Small intestine (tissue), 7 donors: ENCODE data around the gene CTDSPL2. TPM values are rescaled to one million over a fixed set of nuclear protein-coding genes. Genes with fewer than 3 reads are reported as not detected.
"Not testable (repeated sequence)": the region's sequence is repeated elsewhere in the genome, so short reads cannot be mapped to it uniquely, and the experiment has no call there.

Source experiments
- DNase-seq, 2 donors: peaks; one replicate each; pipeline versions ENCODE4 v3.0.0 to v3.0.0-alpha.2; 2013
- FAIRE-seq: peaks from 2 replicates; lab custom pipeline; 2012; peaks lifted over from hg19 to GRCh38; lab: Jason Lieb, UNC
- H3K27ac ChIP-seq, 3 donors: one replicate each; pipeline ENCODE4 v1.5.1; 2013; ENCODE audit warnings: low read length in 2 of 3, mild to moderate bottlenecking in 2 of 3, control low read depth in 1 of 3, inconsistent platforms in 1 of 3, low read depth in 1 of 3, moderate library complexity in 1 of 3
- H3K27me3 ChIP-seq, 3 donors: one replicate each; pipeline ENCODE4 v1.6.1; 2013; ENCODE audit warnings: low read length in 3 of 3, inconsistent platforms in 1 of 3; ENCODE audit not compliant: control insufficient read depth in 3 of 3, insufficient read depth in 3 of 3
- H3K36me3 ChIP-seq, 3 donors: one replicate each; pipeline ENCODE4 v1.6.1; 2013; ENCODE audit warnings: low read length in 3 of 3, inconsistent platforms in 1 of 3, low read depth in 1 of 3, mild to moderate bottlenecking in 1 of 3, moderate library complexity in 1 of 3; ENCODE audit not compliant: control insufficient read depth in 3 of 3, insufficient read depth in 2 of 3
- H3K4me1 ChIP-seq, 3 donors: one replicate each; pipeline ENCODE4 v1.6.1; 2013; ENCODE audit warnings: low read length in 2 of 3, inconsistent platforms in 1 of 3, low read depth in 1 of 3, mild to moderate bottlenecking in 1 of 3, moderate library complexity in 1 of 3; ENCODE audit not compliant: control insufficient read depth in 3 of 3, insufficient read depth in 2 of 3
- H3K4me3 ChIP-seq, 3 donors: one replicate each; pipeline ENCODE4 v1.5.1; 2013; ENCODE audit warnings: low read length in 3 of 3, control low read depth in 1 of 3, inconsistent platforms in 1 of 3, low read depth in 1 of 3, mild to moderate bottlenecking in 1 of 3, moderate library complexity in 1 of 3
- H3K9me3 ChIP-seq, 2 donors: one replicate each; pipeline ENCODE4 v1.6.1; 2013; ENCODE audit warnings: low read depth in 1 of 2, low read length in 1 of 2; ENCODE audit not compliant: control insufficient read depth in 2 of 2, insufficient read depth in 1 of 2
- WGBS, 3 donors: extraction: QIAGEN DNeasy Blood & Tissue Kit; methylation state at CpG; one replicate each; pipeline ENCODE4 v1.1.7; 2013; 5-methylcytosine and 5-hydroxymethylcytosine counted together
- polyA plus RNA-seq, 4 donors: library from polyadenylated mRNA; stranded (reverse) in 3 of 4; unstranded in 1 of 4; fragments of 200-250 nt in 3 of 4; fragments of 120-200 nt in 1 of 4; gene quantifications; one replicate each; pipeline versions ENCODE4 v1.2.1 to v1.2.3, GENCODE V29; 2013
- donor health status: healthy with polysubstance abuse.
- donor health status: control.
- donor health status: control.
- donor health status: Bipolar disorder and iron deficiency.
- donor health status: healthy.

The CTDSPL2 gene
- polyA plus RNA-seq, 4 donors = 4.5 to 36.1 (median 6.4) TPM

- WGBS, 3 donors = 34 to 35% (median 35%) methylated on average over 3 of the region's 3 CpGs
- H3K9me3 ChIP-seq = no peaks in the 10 kb centered on the region
- no peak overlapping the region for H3K4me3 ChIP-seq
- H3K27me3 ChIP-seq = no peaks in the 10 kb centered on the region
- FAIRE-seq = no peak
- H3K36me3 ChIP-seq = peaks cover 2 to 22% (median 8%) of the 10 kb centered on the region in 3 donors
- H3K27ac ChIP-seq = no peak overlapping the region
- DNase-seq = no peak
- H3K4me1 ChIP-seq = no peaks in the 10 kb centered on the region
Observed at GRCh38 chr15:44550256-44550655, 122.8 kb downstream of the CTDSPL2 start.

GRCh38 chr15:44550734-44551133 lies 123.3 kb downstream of the CTDSPL2 start:
- peaks cover 2 to 23% (median 8%) of the 10 kb centered on the region in 3 donors for H3K36me3 ChIP-seq
- FAIRE-seq = no peak

GRCh38 chr15:44554934-44555723 lies 127.7 kb downstream of the CTDSPL2 start:
- FAIRE-seq (no peak), DNase-seq (no peak)
- Histone ChIP-seq H3K4me3 (no peak overlapping the region), H3K27ac (no peak overlapping the region), H3K27me3 (no peaks in the 10 kb centered on the region), H3K9me3 (no peaks in the 10 kb centered on the region), H3K4me1 (no peaks in the 10 kb centered on the region), H3K36me3 (peaks cover 2 to 51% (median 22%) of the 10 kb centered on the region in 3 donors)
- 86 to 95% (median 86%) methylated on average over 4 of the region's 4 CpGs for WGBS, 3 donors

More at GRCh38 chr15:44550734-44551133, 123.3 kb downstream of the CTDSPL2 start:
- Histone ChIP-seq H3K4me1 (no peaks in the 10 kb centered on the region), H3K9me3 (no peaks in the 10 kb centered on the region), H3K27me3 (no peaks in the 10 kb centered on the region), H3K27ac (no peak overlapping the region), H3K4me3 (no peak overlapping the region)
- no peak for DNase-seq
- 95 to 98% (median 97%) methylated on average over 4 of the region's 4 CpGs for WGBS, 3 donors

GRCh38 chr15:44560926-44561325 lies 133.5 kb downstream of the CTDSPL2 start:
- Histone ChIP-seq H3K9me3 (peaks cover 0 to 13% of the 10 kb centered on the region in 2 donors), H3K36me3 (peaks cover 21 to 56% (median 33%) of the 10 kb centered on the region in 3 donors)
- not testable (repeated sequence) for H3K4me1 ChIP-seq, H3K27ac ChIP-seq, FAIRE-seq, DNase-seq, H3K27me3 ChIP-seq, H3K4me3 ChIP-seq

- H3K27ac ChIP-seq = no peak overlapping the region
- no peaks in the 10 kb centered on the region for H3K27me3 ChIP-seq
- peaks cover 32 to 58% (median 39%) of the 10 kb centered on the region in 3 donors for H3K36me3 ChIP-seq
- no peak for DNase-seq
- no peak for FAIRE-seq
- H3K4me1 ChIP-seq = no peaks in the 10 kb centered on the region
- 97 to 99% (median 99%) methylated on average over 8 of the region's 8 CpGs for WGBS, 3 donors
- no peak overlapping the region for H3K4me3 ChIP-seq
- H3K9me3 ChIP-seq = peaks cover 0 to 15% of the 10 kb centered on the region in 2 donors
Observed at GRCh38 chr15:44565387-44566154, 138.1 kb downstream of the CTDSPL2 start.

- no peak for FAIRE-seq
- H3K36me3 ChIP-seq = peaks cover 31 to 58% (median 38%) of the 10 kb centered on the region in 3 donors
- WGBS, 3 donors = 98% methylated on average over 4 of the region's 4 CpGs
Observed at GRCh38 chr15:44566155-44566540, 138.7 kb downstream of the CTDSPL2 start.

GRCh38 chr15:44568338-44568737 lies 140.9 kb downstream of the CTDSPL2 start:
- Histone ChIP-seq H3K4me1 (no peaks in the 10 kb centered on the region), H3K27ac (no peak overlapping the region), H3K27me3 (no peaks in the 10 kb centered on the region), H3K4me3 (no peak overlapping the region), H3K36me3 (peaks cover 29 to 69% (median 39%) of the 10 kb centered on the region in 3 donors), H3K9me3 (peaks cover 0 to 15% of the 10 kb centered on the region in 2 donors)
- DNase-seq (no peak), FAIRE-seq (no peak)
- WGBS, 3 donors = 69 to 82% (median 80%) methylated on average over 3 of the region's 3 CpGs

More at GRCh38 chr15:44566155-44566540, 138.7 kb downstream of the CTDSPL2 start:
- H3K4me3 ChIP-seq = no peak overlapping the region
- H3K4me1 ChIP-seq = no peaks in the 10 kb centered on the region
- peaks cover 0 to 15% of the 10 kb centered on the region in 2 donors for H3K9me3 ChIP-seq
- no peak overlapping the region for H3K27ac ChIP-seq
- DNase-seq = no peak
- no peaks in the 10 kb centered on the region for H3K27me3 ChIP-seq

- DNase-seq (no peak), FAIRE-seq (no peak)
- WGBS, 3 donors = 93 to 97% (median 95%) methylated on average over 4 of the region's 4 CpGs
- Histone ChIP-seq H3K27ac (no peak overlapping the region), H3K4me3 (no peak overlapping the region), H3K9me3 (peaks cover 0 to 15% of the 10 kb centered on the region in 2 donors), H3K4me1 (no peaks in the 10 kb centered on the region), H3K36me3 (peaks cover 24 to 69% (median 44%) of the 10 kb centered on the region in 3 donors), H3K27me3 (no peaks in the 10 kb centered on the region)
Observed at GRCh38 chr15:44569316-44569715, 141.9 kb downstream of the CTDSPL2 start.
